OCI-LY1 (cell line): ENCODE data around the gene DNMT1.

ENCODE experiments used
- H2AFZ ChIP-seq: fragments of 200-600 bp; sonication (generic), shearing (Covaris generic); 2 replicates; pipeline ENCODE4 v1.6.0; 2014; ENCODE audit warnings: antibody characterized with exemption, mild to moderate bottlenecking, low read length
- H3F3A ChIP-seq: fragments of 200-600 bp; sonication (generic), shearing (Covaris generic); 2 replicates; pipeline ENCODE4 v1.6.0; 2014; ENCODE audit warnings: mild to moderate bottlenecking, antibody characterized with exemption, low read length, moderate library complexity; ENCODE audit not compliant: insufficient read depth
- H3K27ac ChIP-seq: fragments of 200-600 bp; sonication (generic); 2 replicates; pipeline ENCODE4 v1.5.1; 2014; ENCODE audit warnings: low read length, mixed run types, mild to moderate bottlenecking, low read depth; ENCODE audit not compliant: poor library complexity, severe bottlenecking
- H3K27me3 ChIP-seq: fragments of 200-600 bp; sonication (generic); 2 replicates; pipeline ENCODE4 v1.6.0; 2014; ENCODE audit warnings: antibody characterized with exemption, mild to moderate bottlenecking, low read length, moderate library complexity; ENCODE audit not compliant: insufficient read depth
- H3K36me3 ChIP-seq: fragments of 200-600 bp; sonication (generic); 2 replicates; pipeline ENCODE4 v1.6.1; 2014; ENCODE audit warnings: mild to moderate bottlenecking, antibody characterized with exemption, low read length, moderate library complexity, mixed read lengths; ENCODE audit not compliant: insufficient read depth
- H3K4me1 ChIP-seq: fragments of 200-600 bp; sonication (generic); 2 replicates; pipeline ENCODE4 v1.5.1; 2014; ENCODE audit warnings: mild to moderate bottlenecking, low read length, moderate library complexity; ENCODE audit not compliant: insufficient read depth, severe bottlenecking
- H3K4me2 ChIP-seq: fragments of 200-600 bp; sonication (generic), shearing (Covaris generic); 2 replicates; pipeline ENCODE4 v1.6.1; 2014; ENCODE audit warnings: low read length
- H3K4me3 ChIP-seq: fragments of 200-600 bp; sonication (generic); 2 replicates; pipeline ENCODE4 v1.5.1; 2014; ENCODE audit warnings: low read length, low read depth, mild to moderate bottlenecking, mixed read lengths; ENCODE audit not compliant: poor library complexity, severe bottlenecking
- H3K79me2 ChIP-seq: fragments of 200-600 bp; shearing (Covaris generic); 2 replicates; pipeline ENCODE4 v1.6.1; 2016; ENCODE audit warnings: mixed run types, low read length, mixed read lengths; ENCODE audit not compliant: insufficient read depth
- H3K9ac ChIP-seq: fragments of 200-600 bp; sonication (generic), shearing (Covaris generic); 2 replicates; pipeline ENCODE4 v1.6.1; 2014; ENCODE audit warnings: mild to moderate bottlenecking, low read length, mixed read lengths
- H3K9me2 ChIP-seq: fragments of 200-600 bp; sonication (generic), shearing (Covaris generic); 2 replicates; pipeline ENCODE4 v1.6.1; 2014; ENCODE audit warnings: low read depth, mild to moderate bottlenecking, low read length, mixed read lengths
- H3K9me3 ChIP-seq: fragments of 200-600 bp; shearing (Covaris generic); 2 replicates; pipeline ENCODE4 v1.6.1; 2014; ENCODE audit warnings: low read length, mixed read lengths
- H4K20me1 ChIP-seq: fragments of 200-600 bp; sonication (generic), shearing (Covaris generic); 2 replicates; pipeline ENCODE4 v1.6.0; 2016; ENCODE audit warnings: mild to moderate bottlenecking, low read length; ENCODE audit not compliant: insufficient read depth
- CTCF ChIP-seq: fragments of 200-600 bp; sonication (generic), shearing (Covaris generic); IDR thresholded peaks from 2 replicates; pipeline ENCODE4 v1.5.1; 2017; ENCODE audit warnings: mild to moderate bottlenecking, antibody characterized with exemption, low read length, moderate library complexity, mixed read lengths
- EZH2 ChIP-seq: fragments of 200-600 bp; sonication (generic), shearing (Covaris generic); IDR thresholded peaks from 2 replicates; pipeline ENCODE4 v1.8.0; 2017; ENCODE audit warnings: borderline replicate concordance, mixed run types, mild to moderate bottlenecking, antibody characterized with exemption, low read length, moderate library complexity, mixed read lengths

The DNMT1 gene

GRCh38 chr19:10124429-10124828 lies 70.3 kb downstream of the DNMT1 start:
- Histone ChIP-seq H3K9me2 (no peaks in the 10 kb centered on the region), H3K4me1 (no peaks in the 10 kb centered on the region), H3K27me3 (no peaks in the 10 kb centered on the region), H3K79me2 (no peaks in the 10 kb centered on the region), H3K36me3 (peaks cover 51% of the 10 kb centered on the region), H3F3A (no peaks in the 10 kb centered on the region), H3K9ac (no peak overlapping the region), H3K9me3 (no peaks in the 10 kb centered on the region), H3K4me2 (no peak overlapping the region), H2AFZ (no peak overlapping the region), H3K27ac (no peak overlapping the region), H3K4me3 (no peak overlapping the region), H4K20me1 (no peaks in the 10 kb centered on the region)
- TF ChIP-seq CTCF: no peak
- no peak for TF ChIP-seq EZH2

- Histone ChIP-seq H3F3A (no peaks in the 10 kb centered on the region), H3K4me1 (peaks cover 11% of the 10 kb centered on the region)
- no peak for TF ChIP-seq EZH2
- TF ChIP-seq CTCF: no peak
Observed at GRCh38 chr19:10122045-10122444, 72.7 kb downstream of the DNMT1 start.

GRCh38 chr19:10120538-10121189 lies 74.1 kb downstream of the DNMT1 start:
- Histone ChIP-seq H3K9ac (no peak overlapping the region), H3K27ac (no peak overlapping the region), H2AFZ (no peak overlapping the region), H3K79me2 (peaks cover 8% of the 10 kb centered on the region), H3K4me2 (no peak overlapping the region), H3K4me1 (peaks cover 11% of the 10 kb centered on the region), H3F3A (no peaks in the 10 kb centered on the region), H3K36me3 (peaks cover 48% of the 10 kb centered on the region), H3K4me3 (no peak overlapping the region), H3K9me3 (no peaks in the 10 kb centered on the region), H3K9me2 (no peaks in the 10 kb centered on the region), H4K20me1 (no peaks in the 10 kb centered on the region), H3K27me3 (no peaks in the 10 kb centered on the region)
- TF ChIP-seq EZH2: no peak
- TF ChIP-seq CTCF: no peak

More at GRCh38 chr19:10122045-10122444, 72.7 kb downstream of the DNMT1 start:
- Histone ChIP-seq H3K9ac (no peak overlapping the region), H3K4me3 (no peak overlapping the region), H3K27me3 (no peaks in the 10 kb centered on the region), H3K79me2 (peaks cover 8% of the 10 kb centered on the region), H2AFZ (no peak overlapping the region), H3K9me3 (no peaks in the 10 kb centered on the region), H3K4me2 (no peak overlapping the region), H4K20me1 (no peaks in the 10 kb centered on the region), H3K27ac (no peak overlapping the region), H3K9me2 (no peaks in the 10 kb centered on the region), H3K36me3 (peaks cover 48% of the 10 kb centered on the region)
